ENCODE data around the gene TTC21B.

TTC21B gene

GRCh38 chr2:165888171-165888570, 65.4 kb downstream of the TTC21B start:
- DNase-seq (ENCODE audit: low read depth): no peak
- in situ Hi-C loops (cut with HindIII; ENCODE audit: low sequenced_read_pairs): no loop called here
- no peak for TF ChIP-seq CTCF (IDR thresholded peaks at IDR 0.05; ENCODE audit: low read depth, low read length, missing control alignments)
- no peak overlapping the region for H3K4me3 ChIP-seq (ENCODE audit: low read depth, low read length)

- in situ Hi-C loops (cut with HindIII; ENCODE audit: low sequenced_read_pairs): no loop called here
- no peak for DNase-seq (ENCODE audit: low read depth)
- no peak overlapping the region for H3K4me3 ChIP-seq (ENCODE audit: low read depth, low read length)
- TF ChIP-seq CTCF (IDR thresholded peaks at IDR 0.05; ENCODE audit: low read depth, low read length, missing control alignments): no peak
Measured at GRCh38 chr2:165886487-165887146, 67.0 kb downstream of the TTC21B start.

- no peak overlapping the region for H3K4me3 ChIP-seq (ENCODE audit: low read depth, low read length)
- no peak for TF ChIP-seq CTCF (IDR thresholded peaks at IDR 0.05; ENCODE audit: low read depth, low read length, missing control alignments)
- no peak for DNase-seq (ENCODE audit: low read depth)
- in situ Hi-C loops (cut with HindIII; ENCODE audit: low sequenced_read_pairs): no loop called here
Measured at GRCh38 chr2:165877565-165878550, 75.7 kb downstream of the TTC21B start.

DNA sequence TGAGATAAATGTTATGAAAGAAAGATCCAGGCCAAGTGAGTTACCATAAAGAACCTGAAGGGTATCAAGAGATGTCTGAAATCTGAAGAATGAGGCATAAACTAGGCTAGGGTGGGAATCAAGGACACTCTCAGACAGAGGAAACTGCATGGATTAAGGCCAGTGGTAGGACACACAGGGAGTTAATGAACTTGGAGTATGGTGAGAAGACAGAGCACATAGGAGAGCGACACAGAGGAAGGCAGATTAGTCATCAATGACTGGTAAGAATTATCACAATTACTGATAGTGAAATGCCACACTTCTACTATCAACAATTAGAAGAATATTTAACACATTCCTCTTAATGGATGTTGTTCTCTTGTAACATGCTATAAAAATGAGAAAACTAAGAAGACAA, 76.9 kb downstream of the TTC21B start:
- in situ Hi-C loops (cut with HindIII; ENCODE audit: low sequenced_read_pairs): no loop called here
- no peak overlapping the region for H3K4me3 ChIP-seq (ENCODE audit: low read depth, low read length)
- no peak for TF ChIP-seq CTCF (IDR thresholded peaks at IDR 0.05; ENCODE audit: low read depth, low read length, missing control alignments)
- no peak for DNase-seq (ENCODE audit: low read depth)

GRCh38 chr2:165876269-165876668, 77.3 kb downstream of the TTC21B start:
- no peak for TF ChIP-seq CTCF (IDR thresholded peaks at IDR 0.05; ENCODE audit: low read depth, low read length, missing control alignments)
- no peak overlapping the region for H3K4me3 ChIP-seq (ENCODE audit: low read depth, low read length)
- no peak for DNase-seq (ENCODE audit: low read depth)
- in situ Hi-C loops (cut with HindIII; ENCODE audit: low sequenced_read_pairs): no loop called here

DNA sequence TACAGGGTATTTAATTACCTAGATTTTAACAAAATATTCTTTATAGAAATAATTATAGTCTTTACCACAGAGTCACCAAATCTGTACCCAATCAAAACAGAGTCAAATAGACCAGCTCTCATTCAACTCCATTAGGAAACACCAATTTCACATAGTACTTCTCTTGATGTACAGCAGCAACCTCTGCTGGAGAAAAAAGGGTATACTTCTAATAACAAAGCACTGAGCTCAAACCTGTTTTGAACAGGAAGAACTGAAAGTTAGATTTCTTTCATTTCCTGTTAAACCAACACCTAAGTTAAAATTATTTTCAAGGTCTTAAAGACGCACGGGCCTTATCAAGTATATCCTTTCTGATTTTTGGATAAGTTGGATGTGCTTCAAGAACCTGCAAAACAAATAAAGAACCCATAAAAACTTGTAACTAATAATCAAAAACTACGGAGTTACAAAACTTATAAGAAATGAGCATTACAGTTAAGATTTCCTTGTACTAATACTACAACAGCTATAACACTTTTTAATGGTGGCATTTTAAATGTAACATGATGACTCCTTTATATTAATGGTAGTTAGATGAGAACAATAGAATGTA, 79.0 kb downstream of the TTC21B start:
- in situ Hi-C loops (cut with HindIII; ENCODE audit: low sequenced_read_pairs): loop anchor here (5.0 kb wide), 1 partner anchor 472 kb away; no protein-coding TSS in a partner anchor
- no peak overlapping the region for H3K4me3 ChIP-seq (ENCODE audit: low read depth, low read length)
- peak; percentile 59 for TF ChIP-seq CTCF (IDR thresholded peaks at IDR 0.05; ENCODE audit: low read depth, low read length, missing control alignments)
- peak; percentile 73 for DNase-seq (ENCODE audit: low read depth)
